Measurements from ENCODE around the gene NEK9. TPM values are rescaled to one million over a fixed set of nuclear protein-coding genes. Genes with fewer than 3 reads are reported as not detected.
A peak's percentile ranks its signal among the peaks of the same experiment; 100 is the strongest.

NEK9 gene
- total RNA-seq, 3 donors from 2014 or later = 52.1 to 79.2 (median 71.8) TPM

DNA sequence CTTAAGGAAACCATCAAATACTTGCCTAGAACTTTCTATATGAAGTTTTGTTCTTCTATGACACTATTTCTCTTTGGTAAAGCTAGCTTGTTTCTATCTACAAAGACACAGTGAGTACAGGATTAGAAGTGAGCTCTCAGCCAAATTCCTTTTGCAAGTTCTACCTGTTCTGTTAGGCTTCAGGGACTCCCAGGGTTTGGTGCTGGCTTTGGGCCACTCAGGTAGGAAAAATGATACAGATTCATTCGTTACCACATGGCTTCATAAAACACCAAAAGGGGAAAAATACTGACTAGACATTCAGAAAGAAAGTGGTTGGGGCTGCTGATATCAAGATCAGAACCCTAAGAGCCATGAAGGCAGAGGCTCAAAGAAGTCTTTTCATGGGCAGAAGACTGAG lies 43.6 kb downstream of the NEK9 start:
- TF ChIP-seq, protein P1, sequence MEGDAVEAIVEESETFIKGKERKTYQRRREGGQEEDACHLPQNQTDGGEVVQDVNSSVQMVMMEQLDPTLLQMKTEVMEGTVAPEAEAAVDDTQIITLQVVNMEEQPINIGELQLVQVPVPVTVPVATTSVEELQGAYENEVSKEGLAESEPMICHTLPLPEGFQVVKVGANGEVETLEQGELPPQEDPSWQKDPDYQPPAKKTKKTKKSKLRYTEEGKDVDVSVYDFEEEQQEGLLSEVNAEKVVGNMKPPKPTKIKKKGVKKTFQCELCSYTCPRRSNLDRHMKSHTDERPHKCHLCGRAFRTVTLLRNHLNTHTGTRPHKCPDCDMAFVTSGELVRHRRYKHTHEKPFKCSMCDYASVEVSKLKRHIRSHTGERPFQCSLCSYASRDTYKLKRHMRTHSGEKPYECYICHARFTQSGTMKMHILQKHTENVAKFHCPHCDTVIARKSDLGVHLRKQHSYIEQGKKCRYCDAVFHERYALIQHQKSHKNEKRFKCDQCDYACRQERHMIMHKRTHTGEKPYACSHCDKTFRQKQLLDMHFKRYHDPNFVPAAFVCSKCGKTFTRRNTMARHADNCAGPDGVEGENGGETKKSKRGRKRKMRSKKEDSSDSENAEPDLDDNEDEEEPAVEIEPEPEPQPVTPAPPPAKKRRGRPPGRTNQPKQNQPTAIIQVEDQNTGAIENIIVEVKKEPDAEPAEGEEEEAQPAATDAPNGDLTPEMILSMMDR (IDR thresholded peaks at IDR 0.05) = no peak
- TF ChIP-seq POLR2A (IDR thresholded peaks at IDR 0.05) (no peak), POLR2AphosphoS5 (IDR thresholded peaks at IDR 0.05) (no peak)
- Histone ChIP-seq H3K4me1 (no peaks in the 10 kb centered on the region), H3K27me3 (no peaks in the 10 kb centered on the region), H3K9me3 (no peaks in the 10 kb centered on the region), H3K4me3 (no peak overlapping the region), H3K36me3 (peaks cover 4% of the 10 kb centered on the region), H3K27ac (no peak overlapping the region)
- intact Hi-C loops (cut with DNase I; ENCODE audit: low total_unique reads) = loop anchor here (10.0 kb wide), 1 partner anchor 168 kb away; no protein-coding TSS in a partner anchor
- no peak for DNase-seq (ENCODE audit: low spot score in 2 of 2)

GRCh38 chr14:75081660-75082229 lies 45.1 kb downstream of the NEK9 start:
- TF ChIP-seq, protein P1 (IDR thresholded peaks at IDR 0.05) = no peak
- TF ChIP-seq POLR2A (IDR thresholded peaks at IDR 0.05) (no peak), POLR2AphosphoS5 (IDR thresholded peaks at IDR 0.05) (no peak)
- no peak overlapping the region for H3K4me3 ChIP-seq
- peaks cover 4% of the 10 kb centered on the region for H3K36me3 ChIP-seq
- no peak for DNase-seq (ENCODE audit: low spot score in 2 of 2)
- peak overlapping the region; percentile 7 to 27 for H3K27ac ChIP-seq
- no peaks in the 10 kb centered on the region for H3K27me3 ChIP-seq
- no peaks in the 10 kb centered on the region for H3K9me3 ChIP-seq
- intact Hi-C loops (cut with DNase I; ENCODE audit: low total_unique reads) = loop anchor here (10.0 kb wide), 1 partner anchor 167 kb away; no protein-coding TSS in a partner anchor
- H3K4me1 ChIP-seq = no peaks in the 10 kb centered on the region

GRCh38 chr14:75079521-75079920 lies 47.3 kb downstream of the NEK9 start:
- no peak overlapping the region for H3K4me3 ChIP-seq
- H3K4me1 ChIP-seq = no peaks in the 10 kb centered on the region
- DNase-seq (ENCODE audit: low spot score in 2 of 2) = no peak
- H3K9me3 ChIP-seq = no peaks in the 10 kb centered on the region
- TF ChIP-seq POLR2A (IDR thresholded peaks at IDR 0.05) = no peak
- TF ChIP-seq, protein P1 (IDR thresholded peaks at IDR 0.05) = no peak
- TF ChIP-seq POLR2AphosphoS5 (IDR thresholded peaks at IDR 0.05) = no peak
- H3K36me3 ChIP-seq = peaks cover 4% of the 10 kb centered on the region
- intact Hi-C loops (cut with DNase I; ENCODE audit: low total_unique reads) = no loop called here
- no peaks in the 10 kb centered on the region for H3K27me3 ChIP-seq
- no peak overlapping the region for H3K27ac ChIP-seq

DNA sequence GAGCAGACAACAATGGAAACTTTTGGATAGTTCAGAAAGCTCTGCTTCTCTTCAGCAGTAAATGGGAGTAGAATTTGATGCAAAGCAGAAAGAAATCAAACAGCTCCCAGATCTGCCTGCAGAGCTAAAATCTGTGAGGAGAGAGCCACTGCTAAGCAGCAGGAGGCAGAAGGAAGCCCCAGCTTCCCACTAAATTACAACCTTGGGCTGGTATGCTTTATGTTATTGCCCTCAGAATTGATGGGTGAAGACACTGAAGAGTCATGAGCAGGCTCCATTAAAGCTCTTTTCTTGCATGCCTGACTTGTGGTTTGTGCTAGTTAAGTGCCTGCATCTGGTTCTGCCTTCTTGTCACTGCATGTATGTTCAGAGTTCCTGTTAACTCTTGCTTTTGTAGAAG lies 49.1 kb downstream of the NEK9 start:
- Histone ChIP-seq H3K36me3 (no peaks in the 10 kb centered on the region), H3K9me3 (no peaks in the 10 kb centered on the region), H3K27ac (no peak overlapping the region), H3K27me3 (no peaks in the 10 kb centered on the region), H3K4me3 (no peak overlapping the region), H3K4me1 (no peaks in the 10 kb centered on the region)
- intact Hi-C loops (cut with DNase I; ENCODE audit: low total_unique reads) = no loop called here
- TF ChIP-seq POLR2AphosphoS5 (IDR thresholded peaks at IDR 0.05) = no peak
- no peak for DNase-seq (ENCODE audit: low spot score in 2 of 2)

DNA sequence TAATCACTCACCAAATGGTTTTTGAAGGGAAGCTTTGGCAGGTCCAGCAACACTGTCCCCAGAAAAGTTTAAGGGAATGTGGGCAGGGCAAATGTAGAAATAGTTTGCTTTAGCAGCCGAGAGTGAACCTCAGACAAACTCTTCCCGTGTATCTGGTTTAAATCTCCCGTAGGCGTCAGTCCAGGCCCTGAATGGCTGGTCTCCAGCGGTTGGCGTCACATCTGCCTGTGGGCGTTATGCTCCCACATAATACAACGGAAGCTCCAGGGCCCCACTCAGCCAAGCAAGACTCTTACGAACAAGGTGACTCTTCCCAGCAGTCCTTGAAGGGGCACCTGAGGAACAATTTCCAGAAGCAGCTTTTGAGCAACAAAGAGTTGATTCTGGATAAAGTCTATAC lies 56.5 kb downstream of the NEK9 start:
- Histone ChIP-seq H3K36me3 (no peaks in the 10 kb centered on the region), H3K27me3 (no peaks in the 10 kb centered on the region), H3K4me3 (peak overlapping the region in 1 of 3 donors; percentile 69), H3K9me3 (no peaks in the 10 kb centered on the region), H3K27ac (peak overlapping the region; percentile 93 to 98), H3K4me1 (peaks cover 0 to 8% of the 10 kb centered on the region in 2 donors)
- intact Hi-C loops (cut with DNase I; ENCODE audit: low total_unique reads) = no loop called here
- TF ChIP-seq POLR2A (IDR thresholded peaks at IDR 0.05) (no peak), POLR2AphosphoS5 (IDR thresholded peaks at IDR 0.05) (peak in 2 of 3 donors; percentile 14 to 33)
- TF ChIP-seq, protein P1 (IDR thresholded peaks at IDR 0.05) = no peak
- peak; percentile 53 to 83 for DNase-seq (ENCODE audit: low spot score in 2 of 2)
